IPS-NIHi11 (cell line): Measurements from ENCODE around the gene ACTR2.
"Not testable (repeated sequence)": the region's sequence is repeated elsewhere in the genome, so short reads cannot be mapped to it uniquely, and the experiment has no call there.

Experiments
- DNase-seq: peaks from one replicate; pipeline ENCODE4 v3.0.0; 2012; ENCODE audit warnings: mixed read lengths, low spot score

ACTR2 gene

DNA sequence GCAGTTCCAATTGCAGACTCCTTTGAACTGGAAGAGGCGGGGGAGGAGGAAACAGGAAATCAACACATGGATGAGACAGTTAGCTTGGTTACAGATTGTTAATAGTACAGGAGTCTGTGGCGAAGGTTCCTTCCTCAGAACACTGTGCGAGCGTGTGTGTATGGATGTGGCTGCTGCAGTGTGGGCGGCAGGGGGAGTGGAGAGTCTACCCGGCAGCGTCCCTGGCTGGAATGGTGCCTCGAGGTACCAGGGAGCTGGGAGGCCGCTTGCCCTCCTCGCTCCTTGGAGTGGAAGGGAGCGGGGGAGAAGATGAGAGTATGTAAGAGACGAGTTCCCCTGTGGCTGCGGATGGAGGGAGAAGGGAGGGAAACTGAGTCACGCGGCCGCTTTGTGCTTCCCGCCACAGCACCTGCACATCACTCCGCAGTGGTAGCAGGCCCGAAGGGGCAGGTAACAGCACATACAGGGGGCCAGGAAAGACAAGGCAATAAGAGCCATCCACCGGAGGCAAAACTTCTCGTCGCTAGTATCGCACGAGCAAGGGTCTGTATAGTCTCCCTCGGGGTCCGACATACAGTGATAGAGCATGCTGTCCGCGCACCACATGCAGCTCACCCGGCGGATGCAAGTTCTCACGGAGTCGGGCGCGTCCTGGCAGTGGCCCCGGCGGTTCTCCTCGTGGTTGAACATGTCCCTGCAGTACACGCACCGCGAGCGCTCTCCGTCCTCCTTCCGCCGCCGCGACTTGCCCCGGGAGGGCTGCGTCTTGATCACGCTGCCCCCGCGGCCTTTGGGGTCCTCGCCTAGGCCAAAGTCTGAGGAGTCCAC is 85.7 kb downstream of the ACTR2 start:
- no peak for DNase-seq

DNA sequence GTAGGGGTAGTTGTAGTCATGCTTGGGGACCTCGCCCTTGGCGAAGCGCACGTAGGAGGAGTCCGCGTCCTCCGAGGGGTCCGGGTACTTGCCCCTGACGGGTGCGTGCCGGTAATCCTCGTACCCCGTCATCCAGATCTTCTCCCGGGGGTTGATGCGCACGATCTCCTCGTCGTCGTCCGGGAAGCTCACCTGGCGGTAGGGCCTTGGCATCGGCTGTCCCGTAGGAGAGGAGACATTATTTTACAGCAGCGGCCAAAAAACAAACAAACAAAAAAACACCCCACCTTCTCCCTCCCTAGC is 86.3 kb downstream of the ACTR2 start:
- DNase-seq = no peak

DNA sequence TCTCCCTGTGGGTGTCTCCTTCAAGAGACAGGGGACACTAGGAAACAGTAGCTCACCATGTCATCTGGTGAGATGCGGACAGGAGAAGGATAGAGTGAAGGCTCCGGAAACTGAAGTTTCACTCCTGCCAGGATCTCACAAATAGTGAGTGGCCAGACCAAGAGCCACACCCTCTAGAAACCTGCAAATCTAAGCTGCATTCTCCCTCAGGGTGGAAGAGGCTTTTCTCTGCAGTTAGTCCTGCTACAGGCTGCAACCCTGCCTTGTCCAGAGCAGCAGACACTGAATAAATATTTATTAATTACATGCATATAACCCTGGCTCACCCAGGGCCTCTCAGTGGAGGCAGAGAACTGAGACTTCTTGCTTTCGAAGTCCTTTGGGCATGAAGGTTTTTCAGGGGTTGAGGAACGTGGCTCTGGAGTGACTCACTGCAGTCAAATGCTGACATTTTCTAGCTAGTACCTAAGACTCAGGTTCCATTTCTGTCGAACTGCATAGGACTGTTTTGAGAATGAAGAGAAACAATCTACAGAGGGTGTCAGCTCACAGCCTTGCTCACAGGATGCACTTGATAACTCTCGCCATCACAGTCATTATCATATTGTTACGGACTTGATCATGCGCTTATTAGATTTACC is 87.3 kb downstream of the ACTR2 start:
- no peak for DNase-seq

DNA sequence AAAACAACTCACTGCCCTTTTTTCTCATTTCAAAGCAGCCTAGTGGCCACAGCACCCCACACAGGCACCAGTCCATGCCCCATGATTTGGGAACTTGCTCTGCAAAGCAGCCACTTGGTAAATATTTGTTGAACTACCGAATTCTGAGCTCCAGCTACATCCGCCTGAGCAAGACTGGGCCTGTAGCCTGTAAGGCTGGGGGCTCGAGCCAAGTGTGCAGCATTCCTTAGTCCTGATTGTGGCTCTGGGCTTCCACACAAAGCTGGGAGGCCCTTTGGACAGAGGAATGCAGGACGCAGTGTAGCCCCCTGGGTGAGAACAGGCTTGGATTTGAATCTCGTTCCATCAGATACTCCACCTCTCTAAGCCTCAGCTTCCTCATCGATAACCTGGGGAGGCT is 88.4 kb downstream of the ACTR2 start:
- no peak for DNase-seq

DNA sequence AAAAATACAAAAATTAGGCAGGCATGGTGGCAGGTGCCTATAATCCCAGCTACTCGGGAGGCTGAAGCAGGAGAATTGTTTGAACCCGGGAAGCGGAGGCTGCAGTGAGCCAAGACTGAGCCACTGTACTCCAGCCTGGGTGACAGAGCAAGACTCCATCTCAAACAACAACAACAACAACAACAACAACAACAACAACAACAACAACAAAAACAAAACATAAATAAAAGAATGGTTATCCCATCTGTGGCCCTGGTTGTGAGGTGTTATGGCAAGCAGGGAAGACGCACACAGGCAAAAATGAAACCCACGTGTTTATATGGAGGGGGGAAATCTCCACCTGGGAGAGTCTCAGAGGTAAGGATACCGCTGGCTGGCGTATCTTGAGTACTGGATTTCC is 89.7 kb downstream of the ACTR2 start:
- not testable (repeated sequence) for DNase-seq

DNA sequence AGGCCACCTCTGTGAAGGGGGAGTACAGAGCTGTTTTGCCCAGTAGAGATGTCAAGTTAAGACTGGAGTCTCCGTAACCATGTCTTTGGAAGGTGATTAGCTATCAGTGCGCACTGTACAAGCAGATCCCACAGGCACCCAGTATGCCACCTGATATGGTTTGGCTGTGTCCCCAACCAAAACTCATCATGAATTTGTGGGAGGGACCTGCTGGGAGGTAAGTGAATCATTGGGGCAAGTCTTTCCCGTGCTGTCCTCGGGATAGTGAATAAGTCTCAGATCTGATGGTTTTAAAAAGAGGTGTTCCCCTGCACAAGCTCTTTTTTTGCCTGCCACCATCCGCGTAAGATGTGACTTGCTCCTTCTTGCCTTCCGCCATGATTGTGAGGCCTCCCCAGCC is 90.2 kb downstream of the ACTR2 start:
- no peak for DNase-seq

DNA sequence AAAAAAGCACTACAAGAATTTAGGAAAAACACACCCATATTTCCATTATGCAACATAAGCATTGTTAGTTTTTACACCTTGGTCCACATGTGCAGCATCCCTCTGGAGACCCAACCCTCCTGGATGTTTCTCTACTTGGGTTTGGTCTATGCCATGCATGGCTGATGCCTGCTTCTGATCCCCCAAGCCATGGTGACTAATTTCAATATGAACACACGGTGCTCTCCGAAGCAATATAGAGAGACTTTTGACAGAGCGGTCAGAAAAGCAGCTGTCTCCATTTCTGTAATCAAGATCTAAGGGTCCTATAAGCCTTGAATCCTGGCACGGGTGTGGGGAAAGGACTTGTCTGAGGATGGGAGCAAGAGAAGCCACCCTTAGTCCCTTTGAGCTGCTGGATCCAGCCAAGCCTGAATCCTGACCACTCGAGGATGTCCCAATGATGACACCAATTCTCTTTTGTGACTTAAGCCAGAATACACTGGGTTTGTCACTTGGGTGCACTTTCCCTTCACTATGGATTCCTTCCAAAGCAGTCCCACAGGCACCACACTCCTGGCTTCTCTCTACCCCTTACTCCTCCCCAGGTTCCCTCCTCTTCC is 91.5 kb downstream of the ACTR2 start:
- DNase-seq = no peak

DNA sequence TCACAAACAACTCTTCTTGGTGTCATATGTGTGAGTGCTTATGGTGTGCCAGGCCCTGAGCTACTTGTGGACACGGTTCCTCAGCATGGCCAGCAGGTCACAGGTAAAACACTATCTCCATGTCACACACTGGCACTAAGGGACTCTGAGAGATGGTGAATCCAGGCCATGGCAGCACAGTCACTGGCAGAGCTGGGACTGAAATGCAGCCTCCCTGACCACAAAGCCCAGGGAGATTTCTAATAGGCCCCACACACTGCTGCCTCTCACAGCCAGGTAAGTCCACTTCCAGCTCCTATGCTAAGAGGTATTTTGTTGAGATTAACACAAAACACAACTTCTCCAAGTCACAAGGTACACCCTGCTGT is 92.0 kb downstream of the ACTR2 start:
- no peak for DNase-seq

DNA sequence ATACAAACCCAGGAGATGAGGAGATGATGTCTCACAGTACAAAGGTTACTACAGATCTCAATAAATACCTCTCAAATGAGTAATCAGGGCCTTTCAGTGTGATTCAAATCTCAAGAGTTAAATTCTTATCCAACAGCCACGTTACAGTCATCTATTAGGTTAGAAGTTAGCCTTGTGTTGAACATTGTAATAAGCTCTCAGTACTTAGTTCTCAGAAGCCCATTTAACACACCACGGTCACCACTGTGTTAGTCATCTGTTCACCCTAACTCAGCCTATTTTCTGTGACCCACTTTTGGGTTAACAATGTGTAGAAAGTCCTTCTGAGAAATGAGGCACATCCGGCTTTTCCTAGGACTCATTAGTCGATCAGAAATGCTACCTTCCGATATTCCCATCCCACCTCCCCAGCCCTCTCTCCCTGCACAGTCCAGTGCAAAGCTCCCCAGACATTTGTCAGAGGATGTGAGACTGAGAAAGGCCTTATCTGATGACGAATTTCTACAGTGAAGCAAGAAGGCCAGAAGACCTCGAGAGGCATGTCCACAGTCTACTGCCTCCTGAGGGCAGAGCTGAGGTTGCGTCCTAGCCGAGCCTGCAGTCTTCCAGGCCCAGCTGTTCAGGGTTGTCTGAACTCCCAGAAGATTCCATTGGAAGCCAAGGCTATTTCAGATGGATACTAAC is 92.6 kb downstream of the ACTR2 start:
- DNase-seq = peak; percentile 47
